DND-41 (cell line): ENCODE measurements around the gene PGAP2.

Source experiments
- EZH2 ChIP-seq: IDR thresholded peaks from 3 replicates; pipeline ENCODE4 v1.6.1; 2012; ENCODE audit warnings: borderline replicate concordance, low read depth, mild to moderate bottlenecking, moderate library complexity, low read length, inconsistent platforms; ENCODE audit not compliant: severe bottlenecking
- TF ChIP-seq, protein P1 (sequence below): IDR thresholded peaks from 2 replicates; pipeline ENCODE4 v1.5.1; 2012; ENCODE audit warnings: borderline replicate concordance, low read length, moderate library complexity, mild to moderate bottlenecking; ENCODE audit not compliant: poor library complexity, severe bottlenecking; ENCODE audit errors: extremely low read depth

DNA sequence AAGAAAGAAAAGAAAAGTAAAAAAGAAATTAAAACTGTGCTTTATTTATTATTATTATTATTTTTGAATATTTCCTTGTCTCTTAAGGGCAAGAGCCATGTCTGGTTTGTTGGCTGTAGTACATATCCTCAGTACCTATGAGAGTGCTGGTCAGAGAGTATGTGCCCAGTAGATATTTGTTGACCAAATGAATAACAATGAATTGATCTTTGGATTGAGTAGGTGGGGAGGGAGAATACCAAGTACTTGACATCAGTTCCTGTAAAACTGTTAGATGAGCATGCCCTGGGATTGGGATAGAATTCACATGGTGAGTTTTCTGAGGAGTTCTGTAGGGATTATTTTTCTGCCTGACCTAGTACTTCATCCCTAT lies 58.5 kb downstream of the PGAP2 start:
- no peak for TF ChIP-seq EZH2
- TF ChIP-seq, protein P1, sequence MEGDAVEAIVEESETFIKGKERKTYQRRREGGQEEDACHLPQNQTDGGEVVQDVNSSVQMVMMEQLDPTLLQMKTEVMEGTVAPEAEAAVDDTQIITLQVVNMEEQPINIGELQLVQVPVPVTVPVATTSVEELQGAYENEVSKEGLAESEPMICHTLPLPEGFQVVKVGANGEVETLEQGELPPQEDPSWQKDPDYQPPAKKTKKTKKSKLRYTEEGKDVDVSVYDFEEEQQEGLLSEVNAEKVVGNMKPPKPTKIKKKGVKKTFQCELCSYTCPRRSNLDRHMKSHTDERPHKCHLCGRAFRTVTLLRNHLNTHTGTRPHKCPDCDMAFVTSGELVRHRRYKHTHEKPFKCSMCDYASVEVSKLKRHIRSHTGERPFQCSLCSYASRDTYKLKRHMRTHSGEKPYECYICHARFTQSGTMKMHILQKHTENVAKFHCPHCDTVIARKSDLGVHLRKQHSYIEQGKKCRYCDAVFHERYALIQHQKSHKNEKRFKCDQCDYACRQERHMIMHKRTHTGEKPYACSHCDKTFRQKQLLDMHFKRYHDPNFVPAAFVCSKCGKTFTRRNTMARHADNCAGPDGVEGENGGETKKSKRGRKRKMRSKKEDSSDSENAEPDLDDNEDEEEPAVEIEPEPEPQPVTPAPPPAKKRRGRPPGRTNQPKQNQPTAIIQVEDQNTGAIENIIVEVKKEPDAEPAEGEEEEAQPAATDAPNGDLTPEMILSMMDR, result no peak
